HG02981 (cell line): ENCODE results near the gene CEACAM7.

Experiments used
- ATAC-seq: cut with Tn5 transposase; IDR thresholded peaks from one replicate; pipeline ENCODE4 v1.9.1; 2021; ENCODE audit warnings: mild to moderate bottlenecking, moderate library complexity; ENCODE audit not compliant: unreplicated experiment

CEACAM7 gene

DNA sequence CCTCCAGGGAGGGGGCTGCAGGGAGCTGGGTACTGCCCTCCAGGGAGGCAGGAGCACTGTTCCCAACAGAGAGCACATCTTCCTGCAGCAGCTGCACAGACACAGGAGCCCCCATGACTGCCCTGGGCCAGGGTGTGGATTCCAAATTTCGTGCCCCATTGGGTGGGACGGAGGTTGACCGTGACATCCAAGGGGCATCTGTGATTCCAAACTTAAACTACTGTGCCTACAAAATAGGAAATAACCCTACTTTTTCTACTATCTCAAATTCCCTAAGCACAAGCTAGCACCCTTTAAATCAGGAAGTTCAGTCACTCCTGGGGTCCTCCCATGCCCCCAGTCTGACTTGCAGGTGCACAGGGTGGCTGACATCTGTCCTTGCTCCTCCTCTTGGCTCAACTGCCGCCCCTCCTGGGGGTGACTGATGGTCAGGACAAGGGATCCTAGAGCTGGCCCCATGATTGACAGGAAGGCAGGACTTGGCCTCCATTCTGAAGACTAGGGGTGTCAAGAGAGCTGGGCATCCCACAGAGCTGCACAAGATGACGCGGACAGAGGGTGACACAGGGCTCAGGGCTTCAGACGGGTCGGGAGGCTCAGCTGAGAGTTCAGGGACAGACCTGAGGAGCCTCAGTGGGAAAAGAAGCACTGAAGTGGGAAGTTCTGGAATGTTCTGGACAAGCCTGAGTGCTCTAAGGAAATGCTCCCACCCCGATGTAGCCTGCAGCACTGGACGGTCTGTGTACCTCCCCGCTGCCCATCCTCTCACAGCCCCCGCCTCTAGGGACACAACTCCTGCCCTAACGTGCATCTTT is 12.5 kb upstream of the CEACAM7 start:
- no peak for ATAC-seq

DNA sequence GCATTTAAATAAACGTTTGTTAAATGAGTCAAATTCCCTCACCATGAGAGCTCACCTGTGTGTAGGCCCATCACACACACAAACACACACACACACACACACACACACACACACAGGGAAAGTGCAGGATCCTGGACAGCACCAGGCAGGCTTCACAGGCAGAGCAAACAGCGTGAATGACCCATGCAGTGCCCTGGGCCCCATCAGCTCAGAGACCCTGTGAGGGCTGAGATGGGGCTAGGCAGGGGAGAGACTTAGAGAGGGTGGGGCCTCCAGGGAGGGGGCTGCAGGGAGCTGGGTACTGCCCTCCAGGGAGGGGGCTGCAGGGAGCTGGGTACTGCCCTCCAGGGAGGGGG is 11.9 kb upstream of the CEACAM7 start:
- ATAC-seq, result no peak

DNA sequence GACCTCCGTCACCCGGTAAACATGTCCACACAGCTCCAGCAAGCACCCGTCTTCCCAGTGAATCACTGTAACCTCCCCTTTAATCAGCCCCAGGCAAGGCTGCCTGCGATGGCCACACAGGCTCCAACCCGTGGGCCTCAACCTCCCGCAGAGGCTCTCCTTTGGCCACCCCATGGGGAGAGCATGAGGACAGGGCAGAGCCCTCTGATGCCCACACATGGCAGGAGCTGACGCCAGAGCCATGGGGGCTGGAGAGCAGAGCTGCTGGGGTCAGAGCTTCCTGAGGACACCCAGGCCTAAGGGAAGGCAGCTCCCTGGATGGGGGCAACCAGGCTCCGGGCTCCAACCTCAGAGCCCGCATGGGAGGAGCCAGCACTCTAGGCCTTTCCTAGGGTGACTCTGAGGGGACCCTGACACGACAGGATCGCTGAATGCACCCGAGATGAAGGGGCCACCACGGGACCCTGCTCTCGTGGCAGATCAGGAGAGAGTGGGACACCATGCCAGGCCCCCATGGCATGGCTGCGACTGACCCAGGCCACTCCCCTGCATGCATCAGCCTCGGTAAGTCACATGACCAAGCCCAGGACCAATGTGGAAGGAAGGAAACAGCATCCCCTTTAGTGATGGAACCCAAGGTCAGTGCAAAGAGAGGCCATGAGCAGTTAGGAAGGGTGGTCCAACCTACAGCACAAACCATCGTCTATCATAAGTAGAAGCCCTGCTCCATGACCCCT is 11.3 kb upstream of the CEACAM7 start:
- ATAC-seq, result no peak

DNA sequence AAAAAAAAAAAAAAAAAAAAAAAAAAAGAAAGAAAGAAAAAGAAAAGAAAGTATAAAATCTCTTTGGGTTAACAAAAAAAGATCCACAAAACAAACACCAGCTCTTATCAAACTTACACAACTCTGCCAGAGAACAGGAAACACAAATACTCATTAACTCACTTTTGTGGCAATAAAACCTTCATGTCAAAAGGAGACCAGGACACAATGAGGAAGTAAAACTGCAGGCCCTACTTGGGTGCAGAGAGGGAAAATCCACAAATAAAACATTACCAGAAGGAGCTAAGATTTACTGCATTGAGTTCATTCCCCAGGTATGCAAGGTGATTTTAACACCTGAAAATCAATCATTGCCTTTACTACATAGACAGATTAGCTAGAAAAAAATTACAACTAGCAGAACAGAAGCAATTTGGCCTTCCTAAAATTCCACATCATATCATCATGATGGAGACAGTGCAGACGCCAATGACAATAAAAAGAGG is 10.7 kb upstream of the CEACAM7 start:
- ATAC-seq, result no peak

DNA sequence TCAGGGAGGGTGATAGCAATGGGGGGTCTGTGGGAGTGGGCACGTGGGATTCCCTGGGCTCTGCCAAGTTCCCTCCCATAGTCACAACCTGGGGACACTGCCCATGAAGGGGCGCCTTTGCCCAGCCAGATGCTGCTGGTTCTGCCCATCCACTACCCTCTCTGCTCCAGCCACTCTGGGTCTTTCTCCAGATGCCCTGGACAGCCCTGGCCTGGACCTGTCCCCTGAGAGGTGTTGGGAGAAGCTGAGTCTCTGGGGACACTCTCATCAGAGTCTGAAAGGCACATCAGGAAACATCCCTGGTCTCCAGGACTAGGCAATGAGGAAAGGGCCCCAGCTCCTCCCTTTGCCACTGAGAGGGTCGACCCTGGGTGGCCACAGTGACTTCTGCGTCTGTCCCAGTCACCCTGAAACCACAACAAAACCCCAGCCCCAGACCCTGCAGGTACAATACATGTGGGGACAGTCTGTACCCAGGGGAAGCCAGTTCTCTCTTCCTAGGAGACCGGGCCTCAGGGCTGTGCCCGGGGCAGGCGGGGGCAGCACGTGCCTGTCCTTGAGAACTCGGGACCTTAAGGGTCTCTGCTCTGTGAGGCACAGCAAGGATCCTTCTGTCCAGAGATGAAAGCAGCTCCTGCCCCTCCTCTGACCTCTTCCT is 9.3 kb upstream of the CEACAM7 start:
- ATAC-seq, result no peak

DNA sequence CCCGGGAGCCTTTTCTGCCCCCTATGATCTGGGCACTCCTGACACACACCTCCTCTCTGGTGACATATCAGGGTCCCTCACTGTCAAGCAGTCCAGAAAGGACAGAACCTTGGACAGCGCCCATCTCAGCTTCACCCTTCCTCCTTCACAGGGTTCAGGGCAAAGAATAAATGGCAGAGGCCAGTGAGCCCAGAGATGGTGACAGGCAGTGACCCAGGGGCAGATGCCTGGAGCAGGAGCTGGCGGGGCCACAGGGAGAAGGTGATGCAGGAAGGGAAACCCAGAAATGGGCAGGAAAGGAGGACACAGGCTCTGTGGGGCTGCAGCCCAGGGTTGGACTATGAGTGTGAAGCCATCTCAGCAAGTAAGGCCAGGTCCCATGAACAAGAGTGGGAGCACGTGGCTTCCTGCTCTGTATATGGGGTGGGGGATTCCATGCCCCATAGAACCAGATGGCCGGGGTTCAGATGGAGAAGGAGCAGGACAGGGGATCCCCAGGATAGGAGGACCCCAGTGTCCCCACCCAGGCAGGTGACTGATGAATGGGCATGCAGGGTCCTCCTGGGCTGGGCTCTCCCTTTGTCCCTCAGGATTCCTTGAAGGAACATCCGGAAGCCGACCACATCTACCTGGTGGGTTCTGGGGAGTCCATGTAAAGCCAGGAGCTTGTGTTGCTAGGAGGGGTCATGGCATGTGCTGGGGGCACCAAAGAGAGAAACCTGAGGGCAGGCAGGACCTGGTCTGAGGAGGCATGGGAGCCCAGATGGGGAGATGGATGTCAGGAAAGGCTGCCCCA is 8.5 kb upstream of the CEACAM7 start:
- no peak for ATAC-seq

DNA sequence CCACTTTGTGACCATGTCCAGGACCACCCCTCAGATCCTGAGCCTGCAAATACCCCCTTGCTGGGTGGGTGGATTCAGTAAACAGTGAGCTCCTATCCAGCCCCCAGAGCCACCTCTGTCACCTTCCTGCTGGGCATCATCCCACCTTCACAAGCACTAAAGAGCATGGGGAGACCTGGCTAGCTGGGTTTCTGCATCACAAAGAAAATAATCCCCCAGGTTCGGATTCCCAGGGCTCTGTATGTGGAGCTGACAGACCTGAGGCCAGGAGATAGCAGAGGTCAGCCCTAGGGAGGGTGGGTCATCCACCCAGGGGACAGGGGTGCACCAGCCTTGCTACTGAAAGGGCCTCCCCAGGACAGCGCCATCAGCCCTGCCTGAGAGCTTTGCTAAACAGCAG is 7.7 kb upstream of the CEACAM7 start:
- no peak for ATAC-seq

DNA sequence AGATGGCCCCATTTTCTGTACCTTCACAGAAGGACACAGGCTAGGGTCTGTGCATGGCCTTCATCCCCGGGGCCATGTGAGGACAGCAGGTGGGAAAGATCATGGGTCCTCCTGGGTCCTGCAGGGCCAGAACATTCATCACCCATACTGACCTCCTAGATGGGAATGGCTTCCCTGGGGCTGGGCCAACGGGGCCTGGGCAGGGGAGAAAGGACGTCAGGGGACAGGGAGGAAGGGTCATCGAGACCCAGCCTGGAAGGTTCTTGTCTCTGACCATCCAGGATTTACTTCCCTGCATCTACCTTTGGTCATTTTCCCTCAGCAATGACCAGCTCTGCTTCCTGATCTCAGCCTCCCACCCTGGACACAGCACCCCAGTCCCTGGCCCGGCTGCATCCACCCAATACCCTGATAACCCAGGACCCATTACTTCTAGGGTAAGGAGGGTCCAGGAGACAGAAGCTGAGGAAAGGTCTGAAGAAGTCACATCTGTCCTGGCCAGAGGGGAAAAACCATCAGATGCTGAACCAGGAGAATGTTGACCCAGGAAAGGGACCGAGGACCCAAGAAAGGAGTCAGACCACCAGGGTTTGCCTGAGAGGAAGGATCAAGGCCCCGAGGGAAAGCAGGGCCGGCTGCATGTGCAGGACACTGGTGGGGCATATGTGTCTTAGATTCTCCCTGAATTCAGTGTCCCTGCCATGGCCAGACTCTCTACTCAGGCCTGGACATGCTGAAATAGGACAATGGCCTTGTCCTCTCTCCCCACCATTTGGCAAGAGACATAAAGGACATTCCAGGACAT is 7.0 kb upstream of the CEACAM7 start:
- ATAC-seq, result no peak

DNA sequence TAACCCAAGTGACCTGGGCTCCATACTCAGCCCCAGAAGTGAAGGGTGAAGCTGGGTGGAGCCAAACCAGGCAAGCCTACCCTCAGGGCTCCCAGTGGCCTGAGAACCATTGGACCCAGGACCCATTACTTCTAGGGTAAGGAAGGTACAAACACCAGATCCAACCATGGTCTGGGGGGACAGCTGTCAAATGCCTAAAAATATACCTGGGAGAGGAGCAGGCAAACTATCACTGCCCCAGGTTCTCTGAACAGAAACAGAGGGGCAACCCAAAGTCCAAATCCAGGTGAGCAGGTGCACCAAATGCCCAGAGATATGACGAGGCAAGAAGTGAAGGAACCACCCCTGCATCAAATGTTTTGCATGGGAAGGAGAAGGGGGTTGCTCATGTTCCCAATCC is 6.1 kb upstream of the CEACAM7 start:
- ATAC-seq, result no peak

DNA sequence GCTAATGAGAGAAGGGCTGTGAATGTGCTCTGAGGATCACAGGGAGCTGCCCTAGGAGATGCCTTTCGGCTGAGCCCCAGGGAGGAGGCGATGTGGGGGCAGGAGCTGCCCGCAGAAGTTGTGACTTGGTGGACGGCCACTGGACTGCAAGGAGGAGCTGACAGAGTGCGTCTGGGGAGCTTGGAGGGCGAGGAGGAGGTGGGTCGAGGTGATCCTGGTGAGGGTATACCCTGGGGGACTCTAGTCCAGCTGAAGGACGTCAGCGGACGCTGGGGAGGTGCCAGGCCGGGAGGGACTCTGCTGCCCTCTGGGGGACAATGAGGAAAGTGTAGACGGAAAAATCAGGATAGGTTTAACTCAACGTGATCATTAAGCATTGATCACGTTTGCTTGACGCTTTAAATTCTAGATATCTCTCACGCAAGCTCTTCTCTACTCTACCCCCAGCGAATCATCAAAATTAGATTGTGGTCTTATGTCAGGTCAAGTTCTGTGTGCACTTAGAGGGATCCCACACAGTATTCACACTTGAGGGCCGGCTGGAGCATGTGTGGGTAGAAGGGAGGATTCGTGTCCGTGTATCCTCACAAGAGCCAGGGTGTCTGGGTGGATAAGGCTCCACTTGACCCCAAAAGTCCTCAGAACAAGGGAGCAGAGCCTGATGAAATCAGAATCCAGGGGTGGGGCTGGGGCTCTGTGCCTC is 3.3 kb upstream of the CEACAM7 start:
- ATAC-seq, result no peak

DNA sequence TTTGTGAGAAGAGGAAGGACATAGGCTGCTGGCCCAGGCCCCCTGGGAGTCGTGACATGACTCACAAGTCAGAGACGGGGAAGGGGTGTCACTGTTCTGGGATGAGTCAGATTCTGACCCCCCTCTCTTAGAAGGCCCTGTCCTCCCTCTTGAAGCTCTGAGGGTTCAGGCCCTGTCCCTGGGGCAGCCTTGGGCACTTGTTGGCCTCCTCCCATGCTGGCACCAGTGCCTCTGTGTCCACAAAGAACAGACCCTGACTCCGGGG is 2.7 kb upstream of the CEACAM7 start:
- no peak for ATAC-seq

DNA sequence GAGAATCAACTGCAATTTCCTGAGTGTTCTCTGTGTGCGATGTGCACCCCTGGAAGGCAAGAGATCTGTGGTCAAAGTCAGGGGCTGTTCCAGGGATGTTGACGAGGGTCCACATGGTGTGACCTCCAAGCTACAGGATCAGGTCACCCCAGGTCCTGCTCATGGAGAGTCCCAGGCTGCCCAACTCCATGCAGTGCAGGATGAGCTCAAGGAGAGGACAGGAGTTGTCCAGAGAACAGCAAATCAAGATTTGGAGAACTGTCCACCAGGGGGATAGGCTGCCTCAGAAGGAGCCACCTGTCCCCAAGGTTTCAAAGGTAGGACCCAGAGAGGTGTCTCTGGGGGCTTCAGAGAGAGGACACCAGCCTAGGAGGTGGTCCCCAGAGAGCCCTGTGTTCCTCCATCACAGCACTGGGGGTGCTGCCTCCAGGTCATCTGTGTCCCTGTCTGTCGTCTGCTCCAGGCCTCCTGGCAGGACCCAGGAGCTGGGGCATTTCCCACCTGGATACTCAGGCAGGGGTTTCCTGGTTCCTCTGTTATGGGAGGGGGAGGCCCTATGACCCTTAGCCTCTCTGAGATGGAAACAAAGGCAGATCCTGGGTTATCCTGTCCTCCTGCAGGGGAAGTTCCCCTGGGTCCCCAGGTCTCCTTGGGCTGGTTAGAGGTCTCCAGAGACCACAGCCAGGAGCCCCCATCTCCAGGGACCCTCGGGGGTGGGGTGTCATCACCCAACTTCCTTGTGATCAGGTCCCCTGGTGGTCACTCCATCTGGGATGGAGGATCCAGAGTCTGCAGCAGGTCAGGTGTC is 2.1 kb upstream of the CEACAM7 start:
- ATAC-seq, result no peak

DNA sequence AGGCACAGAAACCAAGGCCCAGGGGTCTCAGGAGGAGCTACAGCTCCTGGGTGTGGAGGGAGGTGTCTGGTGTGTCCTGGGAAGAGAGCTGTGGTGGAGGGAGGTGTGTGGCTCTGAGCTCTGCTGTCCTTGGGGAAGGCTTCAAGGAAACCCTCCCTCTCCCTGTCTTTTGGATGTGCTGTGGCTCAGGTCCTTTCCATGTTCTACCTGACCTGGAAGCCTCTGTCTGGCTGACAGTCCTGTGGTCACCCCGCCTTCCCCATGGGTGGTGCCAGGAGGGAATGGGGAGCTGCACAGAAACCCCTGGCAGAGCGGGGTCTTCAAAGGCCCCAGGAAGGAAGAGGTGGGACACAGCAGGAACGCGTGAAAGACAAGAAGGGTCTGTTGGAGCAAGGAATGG is 617 bp upstream of the CEACAM7 start:
- ATAC-seq, result no peak

DNA sequence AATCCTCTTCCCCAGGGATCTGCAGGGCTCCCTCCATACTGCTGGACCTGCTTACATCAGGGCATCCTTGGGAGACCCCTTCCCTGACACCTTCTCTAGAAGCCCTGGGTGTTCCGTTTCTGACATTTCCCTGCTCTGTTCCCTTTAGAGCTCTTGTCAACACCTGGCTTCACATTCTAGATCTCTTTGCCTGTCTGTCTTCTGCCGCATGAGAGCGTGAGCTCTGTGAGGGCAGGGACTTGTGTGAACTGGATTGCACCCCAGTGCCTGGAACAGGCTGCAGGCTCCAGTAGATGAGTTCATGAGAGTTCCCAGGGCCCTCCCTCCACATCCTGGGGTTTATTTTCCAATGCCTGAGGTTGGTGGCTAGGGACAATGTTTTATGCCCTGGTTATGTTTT is 651 bp downstream of the CEACAM7 start:
- ATAC-seq, result no peak

DNA sequence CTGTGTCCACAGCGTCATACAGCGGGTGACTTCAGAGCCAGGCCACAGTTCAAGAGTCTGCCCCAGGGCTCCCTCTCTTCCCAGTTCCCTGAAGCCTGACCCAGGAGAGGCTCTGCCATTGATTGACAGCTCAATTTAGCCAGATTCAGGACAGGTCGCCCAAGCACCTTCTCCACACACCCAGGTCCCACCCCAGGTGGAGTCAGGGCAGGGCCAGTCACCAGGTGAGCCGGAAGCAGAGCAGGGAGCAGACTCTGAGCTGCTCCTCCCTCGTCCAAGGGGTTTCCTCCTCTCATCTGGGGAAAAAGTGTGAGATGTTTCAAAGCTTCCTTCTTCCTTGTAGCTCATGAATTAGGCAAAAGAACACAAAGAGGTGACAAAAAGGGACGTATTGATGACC is 5.6 kb downstream of the CEACAM7 start:
- ATAC-seq, result no peak

DNA sequence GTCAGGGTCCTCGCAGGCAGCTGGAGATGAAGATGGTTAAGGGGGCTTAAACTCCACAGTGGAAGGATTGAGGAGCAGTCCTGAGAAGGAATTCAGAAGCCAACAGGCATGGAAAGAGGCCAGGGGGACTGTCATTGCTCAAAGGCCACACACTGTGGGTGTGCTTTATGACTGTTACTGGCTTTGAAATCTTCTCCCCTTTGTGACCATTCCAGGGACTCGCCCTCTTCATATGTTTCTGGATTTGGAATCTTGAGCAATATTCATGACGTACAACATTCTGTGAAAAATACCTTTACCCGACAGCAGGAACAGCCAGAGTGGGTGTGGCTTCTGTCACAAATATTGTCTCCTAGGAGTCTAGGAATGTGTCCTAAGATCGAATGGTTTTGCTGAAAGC is 16.6 kb downstream of the CEACAM7 start:
- ATAC-seq, result no peak

DNA sequence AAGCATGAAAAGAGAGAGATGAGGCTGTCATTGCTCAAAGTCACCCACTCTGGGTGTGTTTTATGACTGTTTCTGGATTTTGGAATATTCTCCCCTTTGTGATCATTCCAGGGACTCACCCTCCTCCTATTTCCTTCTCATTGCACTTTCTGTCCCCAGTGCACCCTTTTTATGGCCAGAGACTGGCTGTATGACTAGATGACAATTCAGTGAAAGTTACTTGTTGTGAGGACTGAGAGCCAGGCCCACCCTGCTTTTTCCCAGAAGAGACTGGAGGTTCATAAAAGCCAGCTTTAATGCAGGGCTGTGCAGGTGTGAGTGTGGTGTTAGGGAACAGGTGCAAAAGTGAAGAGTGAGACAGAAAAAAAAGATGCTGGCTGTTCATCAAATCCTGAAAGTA is 17.3 kb downstream of the CEACAM7 start:
- no peak for ATAC-seq

DNA sequence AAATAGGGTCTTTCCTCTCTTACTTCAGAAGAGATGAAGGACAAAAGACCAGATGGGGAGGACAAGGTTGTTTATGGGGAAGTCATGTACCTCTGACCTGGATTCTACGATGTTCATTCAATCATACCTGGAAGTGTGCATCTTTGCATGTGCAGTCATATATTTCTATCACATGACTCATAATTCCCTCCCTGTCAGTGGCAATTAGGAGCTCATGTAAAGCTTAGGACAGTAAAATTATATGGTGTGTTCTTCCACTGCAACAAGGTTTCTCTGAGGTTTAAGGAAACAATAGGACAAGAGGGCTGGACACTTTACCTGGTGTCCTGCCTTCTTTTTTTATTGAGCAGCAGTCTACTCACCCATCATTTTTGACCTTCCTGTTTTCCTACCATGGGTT is 19.8 kb downstream of the CEACAM7 start:
- no peak for ATAC-seq

DNA sequence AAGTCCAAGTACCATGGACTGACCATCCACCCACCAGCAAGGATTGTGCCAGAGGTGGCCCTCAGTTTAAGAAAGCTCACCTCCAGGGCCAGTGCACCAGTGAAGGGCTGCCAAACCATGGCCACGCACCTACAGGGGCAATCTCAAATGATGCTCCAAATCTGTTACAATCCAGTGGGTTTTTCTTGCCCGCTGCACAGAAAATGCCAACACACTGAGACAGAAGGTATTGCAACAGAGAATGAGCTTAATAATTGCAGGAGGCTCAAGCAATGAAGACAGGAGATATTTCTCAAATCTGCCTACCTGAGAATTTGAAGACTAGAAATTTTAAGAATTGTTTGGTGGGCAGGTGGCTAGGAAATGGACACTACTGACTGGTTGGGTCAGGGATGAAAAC is 22.0 kb downstream of the CEACAM7 start:
- ATAC-seq, result no peak
